Esophagus squamous epithelium (tissue), 5 donors: ENCODE results near the gene DPEP1. TPM values are rescaled to one million over a fixed set of nuclear protein-coding genes. Genes with fewer than 3 reads are reported as not detected.

ENCODE experiments used
- DNase-seq: peaks from one replicate; lab custom pipeline; 2025; lab: John Stamatoyannopoulos, UW
- H3K27ac ChIP-seq, 4 donors: fragments of 200-600 bp; sonication (generic); one replicate each; pipeline ENCODE4 v1.5.1; 2016 to 2019; ENCODE audit warnings: mild to moderate bottlenecking in 1 of 4
- H3K27me3 ChIP-seq, 4 donors: fragments of 200-600 bp; sonication (generic); 1 replicate in 3 of 4; 2 replicates in 1 of 4; pipeline versions ENCODE4 v1.5.1 to v1.6.0; 2017 to 2021; ENCODE audit warnings: antibody characterized with exemption in 1 of 4
- H3K36me3 ChIP-seq, 3 donors: fragments of 200-600 bp; sonication (generic); one replicate each; pipeline ENCODE4 v1.5.1; 2016 to 2019
- H3K4me1 ChIP-seq, 3 donors: fragments of 200-600 bp; sonication (generic); one replicate each; pipeline ENCODE4 v1.5.1; 2017 to 2019
- H3K4me3 ChIP-seq, 4 donors: fragments of 200-600 bp; sonication (generic); 1 replicate in 3 of 4; 2 replicates in 1 of 4; pipeline ENCODE4 v1.5.1; 2016 to 2019; ENCODE audit warnings: mild to moderate bottlenecking in 2 of 4, moderate library complexity in 1 of 4
- H3K9me3 ChIP-seq, 3 donors: fragments of 200-600 bp; sonication (generic); one replicate each; pipeline ENCODE4 v1.5.1; 2016 to 2019
- CTCF ChIP-seq, 6 experiments: fragments of 450-650 bp in 4 of 6; fragments of 200-600 bp in 2 of 6; sonication (generic) in 2 of 6; IDR thresholded peaks; one replicate each; pipeline ENCODE4 v1.5.1; 2016 to 2019; ENCODE audit warnings: antibody characterized with exemption in 6 of 6, mild to moderate bottlenecking in 4 of 6, moderate library complexity in 4 of 6
- POLR2A ChIP-seq, 4 donors: fragments of 450-650 bp; IDR thresholded peaks; one replicate each; pipeline ENCODE4 v1.6.1; 2017; ENCODE audit warnings: antibody characterized with exemption in 4 of 4, mild to moderate bottlenecking in 4 of 4, moderate library complexity in 3 of 4
- WGBS, 2 donors: methylation state at CpG; one replicate each; pipeline ENCODE4 v1.1.5; 2018; 5-methylcytosine and 5-hydroxymethylcytosine counted together
- intact Hi-C: fragments of 100-400 bp; cut with DNase I; formaldehyde crosslinking; loops from one replicate; pipeline ENCODE4 v1.15.0; 2022
- total RNA-seq, 4 donors: library from RNA; depleted of rRNA; stranded (reverse); fragments of >200 nt; gene quantifications; one replicate each; pipeline ENCODE4 v1.1.0, GENCODE V29; 2016
- donor health status: DM: yes; HTN: yes; CAD: no.

Gene DPEP1
- total RNA-seq: 1 to 10 TPM in 1 of 4 donors, under 1 TPM in 1, not detected in 2; 0.76 to 4.1 TPM

DNA sequence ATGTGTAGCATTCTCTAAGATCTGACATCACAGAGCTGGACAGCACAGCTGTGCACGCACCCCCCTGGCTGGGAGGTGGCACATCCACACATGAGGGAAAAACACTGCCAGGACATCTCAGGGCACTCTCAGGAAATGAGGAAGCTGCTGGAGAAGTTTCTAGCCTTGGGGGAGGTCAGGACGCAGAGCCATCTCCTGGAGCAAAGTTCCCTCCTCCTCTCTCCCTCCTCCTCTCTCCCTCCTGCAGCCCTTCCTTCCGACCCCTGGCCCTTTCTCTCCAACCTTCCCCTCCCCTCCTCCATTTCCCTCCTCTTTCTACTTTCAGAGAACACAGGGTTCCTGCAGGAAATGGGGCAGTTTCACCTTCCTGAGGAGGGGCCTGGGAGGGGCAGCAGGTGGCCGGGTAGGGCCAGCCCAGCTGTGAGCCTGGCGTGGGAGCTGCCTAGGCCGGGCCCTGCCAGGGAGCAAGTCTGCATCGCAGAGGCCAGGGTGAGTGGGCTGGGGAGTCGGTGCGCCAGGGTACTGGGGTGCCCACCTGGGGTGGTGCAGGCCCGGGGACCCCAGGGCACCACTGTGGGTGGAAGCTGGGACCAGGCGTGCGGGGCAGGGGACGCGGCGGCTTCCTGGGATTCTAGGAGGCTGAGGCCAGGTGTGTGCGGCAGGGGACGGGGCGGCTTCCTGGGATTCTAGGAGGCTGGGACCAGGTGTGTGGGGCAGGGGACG, at the start of gene DPEP1:
Gene DPEP1 (plus strand): TSS at position 412 of the 723 bp plus-strand sequence. CDS start 16,769 bp downstream, outside the sequence.
- peaks cover 0 to 46% (median 0%) of the 10 kb centered on the region in 4 donors for H3K27me3 ChIP-seq
- H3K9me3 ChIP-seq: no peaks in the 10 kb centered on the region
- intact Hi-C loops: no loop called here
- H3K27ac ChIP-seq: no peak within 1 kb of the TSS
- no peak for DNase-seq
- H3K4me1 ChIP-seq: peaks cover 0 to 11% (median 0%) of the 10 kb centered on the region in 3 donors
- no peak for TF ChIP-seq POLR2A (IDR thresholded peaks at IDR 0.05)
- TF ChIP-seq CTCF (IDR thresholded peaks at IDR 0.05): no peak
- 32 to 63% methylated on average over 3 to 8 of the region's 19 CpGs for WGBS, 2 donors
- no peaks in the 10 kb centered on the region for H3K36me3 ChIP-seq
- no peak within 1 kb of the TSS for H3K4me3 ChIP-seq

GRCh38 chr16:89564476-89565255, 48.8 kb upstream of the DPEP1 start:
- TF ChIP-seq POLR2A (IDR thresholded peaks at IDR 0.05): no peak
- TF ChIP-seq CTCF (IDR thresholded peaks at IDR 0.05): no peak
- WGBS, 2 donors: 47 to 74% methylated on average over 7 to 14 of the region's 22 CpGs
- Histone ChIP-seq H3K9me3 (no peaks in the 10 kb centered on the region), H3K36me3 (peaks cover 20 to 40% (median 29%) of the 10 kb centered on the region in 3 donors), H3K27ac (peak overlapping the region; percentile 5 to 69 (median 42)), H3K4me3 (no peak overlapping the region), H3K4me1 (peaks cover 49 to 60% (median 50%) of the 10 kb centered on the region in 3 donors), H3K27me3 (peaks cover 0 to 14% (median 0%) of the 10 kb centered on the region in 4 donors)
- DNase-seq: no peak
- intact Hi-C loops: no loop called here

DNA sequence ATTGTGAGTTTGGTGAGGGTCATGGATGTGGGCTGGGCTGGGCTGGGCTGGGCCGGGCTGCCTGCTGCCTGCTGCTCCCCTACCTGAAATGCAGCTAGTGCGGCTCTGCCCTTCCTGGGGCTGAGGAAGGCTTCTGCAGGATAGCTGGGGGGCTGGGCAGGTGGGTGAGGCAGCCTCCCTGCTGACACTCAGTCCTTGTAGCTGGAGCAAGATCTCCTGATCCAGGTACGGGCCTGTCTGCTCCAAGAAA, 48.3 kb upstream of the DPEP1 start:
- TF ChIP-seq POLR2A (IDR thresholded peaks at IDR 0.05): no peak
- no peak for TF ChIP-seq CTCF (IDR thresholded peaks at IDR 0.05)
- intact Hi-C loops: no loop called here
- no CpG with 5 or more reads among the region's 3 CpGs for WGBS, 2 donors
- Histone ChIP-seq H3K27ac (peak overlapping the region; percentile 5 to 69 (median 56)), H3K4me1 (peaks cover 46 to 55% (median 47%) of the 10 kb centered on the region in 3 donors), H3K4me3 (peak overlapping the region in 2 of 4 donors; percentile 19 to 50), H3K9me3 (no peaks in the 10 kb centered on the region), H3K27me3 (peaks cover 0 to 19% (median 0%) of the 10 kb centered on the region in 4 donors), H3K36me3 (peaks cover 20 to 40% (median 29%) of the 10 kb centered on the region in 3 donors)
- DNase-seq: no peak

DNA sequence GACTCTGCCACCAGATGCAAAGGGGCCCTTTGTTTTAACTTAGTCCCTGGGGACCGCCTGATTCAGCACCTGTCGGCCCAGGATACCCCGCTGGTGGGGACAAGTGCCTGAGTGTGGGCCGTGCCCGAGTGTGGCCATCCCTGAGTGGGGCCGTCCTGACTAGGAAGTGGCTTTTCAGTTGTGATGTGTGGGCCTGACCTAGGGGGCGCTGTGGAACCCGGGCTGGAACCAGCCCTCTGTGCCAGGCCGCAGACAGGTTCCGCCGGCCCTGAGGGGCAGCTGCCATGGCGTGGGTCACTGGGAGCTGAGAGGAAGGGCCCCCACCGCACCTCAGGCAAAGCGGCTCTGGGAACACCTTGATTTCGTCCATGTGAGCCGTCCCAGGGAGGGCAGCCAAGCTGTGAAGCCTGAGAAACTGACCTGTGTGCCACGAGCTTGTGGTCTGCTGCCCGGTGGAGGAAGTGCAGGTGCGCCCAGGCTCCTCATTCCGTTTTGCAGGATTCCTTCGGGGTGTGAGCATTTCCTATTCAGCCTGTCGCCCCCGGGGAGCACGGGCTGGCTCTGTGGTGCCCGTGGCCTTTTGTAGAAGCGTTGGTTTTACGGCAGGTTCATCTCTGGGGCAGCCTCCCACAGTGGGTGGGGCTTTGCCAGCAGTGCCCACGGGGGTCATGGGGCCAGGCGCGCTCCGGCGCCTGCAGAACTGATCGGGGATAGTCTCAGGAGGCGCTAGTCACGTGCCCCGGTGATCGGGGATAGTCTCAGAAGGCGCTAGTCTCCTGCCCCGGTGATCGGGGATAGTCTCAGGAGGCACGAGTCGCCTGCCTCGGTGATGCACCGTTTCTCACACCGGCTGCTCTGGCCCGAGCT, 47.7 kb upstream of the DPEP1 start:
- 2 to 8% methylated on average over 16 to 20 of the region's 46 CpGs for WGBS, 2 donors
- DNase-seq: no peak
- H3K4me3 ChIP-seq: peak overlapping the region in 3 of 4 donors; percentile 12 to 50 (median 19)

More for the DNA sequence above, 47.7 kb upstream of the DPEP1 start:
- no peaks in the 10 kb centered on the region for H3K9me3 ChIP-seq
- peaks cover 0 to 24% (median 0%) of the 10 kb centered on the region in 4 donors for H3K27me3 ChIP-seq
- peaks cover 20 to 40% (median 29%) of the 10 kb centered on the region in 3 donors for H3K36me3 ChIP-seq
- TF ChIP-seq CTCF (IDR thresholded peaks at IDR 0.05): peak; percentile 20 to 80 (median 52)
- no peak for TF ChIP-seq POLR2A (IDR thresholded peaks at IDR 0.05)
- H3K4me1 ChIP-seq: peaks cover 46 to 55% (median 47%) of the 10 kb centered on the region in 3 donors
- intact Hi-C loops: no loop called here
- peak overlapping the region; percentile 5 to 69 (median 56) for H3K27ac ChIP-seq
